ENCODE measurements around the gene USHBP1. TPM values are rescaled to one million over a fixed set of nuclear protein-coding genes. Genes with fewer than 3 reads are reported as not detected.
A peak's percentile ranks its signal among the peaks of the same experiment; 100 is the strongest.

USHBP1 gene
- total and polyA plus RNA-seq, 4 donors: 0.13 to 12.8 (median 2.6) TPM

GRCh38 chr19:17245535-17245984 lies 19.0 kb downstream of the USHBP1 start, which contains the start of gene NR2F6:
Gene NR2F6, minus strand, starts transcription at chr19:17245919. Its CDS starts 699 bp downstream, at chr19:17245220.
- WGBS, 2 donors: 1% methylated on average over 14 to 72 of the region's 72 CpGs
- intact Hi-C loops (cut with DNase I): no loop called here
- ATAC-seq (ENCODE audit: low FRiP score): no peak
- H3K9me3 ChIP-seq (ENCODE audit: control insufficient read depth, low read length): no peaks in the 10 kb centered on the region
- H3K27ac ChIP-seq (ENCODE audit: low read depth in 1 of 2, low read length in 2 of 2): peak within 1 kb of the TSS in 1 of 2 donors; percentile 11
- H3K36me3 ChIP-seq (ENCODE audit: control insufficient read depth in 1 of 2, insufficient read depth in 2 of 2, low read length in 1 of 2): no peaks in the 10 kb centered on the region
- peak within 1 kb of the TSS; percentile 76 to 86 for H3K4me3 ChIP-seq (ENCODE audit: low read length in 2 of 2)
- DNase-seq: no peak
- no peaks in the 10 kb centered on the region for H3K27me3 ChIP-seq (ENCODE audit: control insufficient read depth in 1 of 2, insufficient read depth in 2 of 2, low read length in 1 of 2)
- H3K4me1 ChIP-seq (ENCODE audit: control insufficient read depth in 1 of 2, insufficient read depth in 2 of 2, low read length in 2 of 2): no peaks in the 10 kb centered on the region

GRCh38 chr19:17244618-17245534 lies 19.7 kb downstream of the USHBP1 start:
- ATAC-seq (ENCODE audit: low FRiP score) (no peak), DNase-seq (peak in 1 of 2 donors; percentile 64)
- intact Hi-C loops (cut with DNase I): no loop called here
- WGBS, 2 donors: 1% methylated on average over 66 to 100 of the region's 100 CpGs
- no peaks in the 10 kb centered on the region for H3K9me3 ChIP-seq (ENCODE audit: control insufficient read depth, low read length)
- peak overlapping the region; percentile 76 to 86 for H3K4me3 ChIP-seq (ENCODE audit: low read length in 2 of 2)
- peak overlapping the region in 1 of 2 donors; percentile 11 for H3K27ac ChIP-seq (ENCODE audit: low read depth in 1 of 2, low read length in 2 of 2)
- H3K27me3 ChIP-seq (ENCODE audit: control insufficient read depth in 1 of 2, insufficient read depth in 2 of 2, low read length in 1 of 2): no peaks in the 10 kb centered on the region
- no peaks in the 10 kb centered on the region for H3K36me3 ChIP-seq (ENCODE audit: control insufficient read depth in 1 of 2, insufficient read depth in 2 of 2, low read length in 1 of 2)
- H3K4me1 ChIP-seq (ENCODE audit: control insufficient read depth in 1 of 2, insufficient read depth in 2 of 2, low read length in 2 of 2): no peaks in the 10 kb centered on the region

GRCh38 chr19:17243830-17244617 lies 20.5 kb downstream of the USHBP1 start:
- DNase-seq (peak; percentile 78 to 88), ATAC-seq (ENCODE audit: low FRiP score) (peak; percentile 30)
- Histone ChIP-seq H3K4me3 (ENCODE audit: low read length in 2 of 2) (peak overlapping the region; percentile 76 to 86), H3K27ac (ENCODE audit: low read depth in 1 of 2, low read length in 2 of 2) (peak overlapping the region in 1 of 2 donors; percentile 0), H3K36me3 (ENCODE audit: control insufficient read depth in 1 of 2, insufficient read depth in 2 of 2, low read length in 1 of 2) (no peaks in the 10 kb centered on the region), H3K4me1 (ENCODE audit: control insufficient read depth in 1 of 2, insufficient read depth in 2 of 2, low read length in 2 of 2) (no peaks in the 10 kb centered on the region), H3K9me3 (ENCODE audit: control insufficient read depth, low read length) (no peaks in the 10 kb centered on the region), H3K27me3 (ENCODE audit: control insufficient read depth in 1 of 2, insufficient read depth in 2 of 2, low read length in 1 of 2) (no peaks in the 10 kb centered on the region)
- 1 to 4% methylated on average over 52 of the region's 52 CpGs for WGBS, 2 donors
- intact Hi-C loops (cut with DNase I): no loop called here

GRCh38 chr19:17243211-17243829 lies 21.2 kb downstream of the USHBP1 start:
- Histone ChIP-seq H3K36me3 (ENCODE audit: control insufficient read depth in 1 of 2, insufficient read depth in 2 of 2, low read length in 1 of 2) (no peaks in the 10 kb centered on the region), H3K27ac (ENCODE audit: low read depth in 1 of 2, low read length in 2 of 2) (peak overlapping the region in 1 of 2 donors; percentile 0), H3K4me3 (ENCODE audit: low read length in 2 of 2) (peak overlapping the region; percentile 76 to 86), H3K9me3 (ENCODE audit: control insufficient read depth, low read length) (no peaks in the 10 kb centered on the region), H3K27me3 (ENCODE audit: control insufficient read depth in 1 of 2, insufficient read depth in 2 of 2, low read length in 1 of 2) (no peaks in the 10 kb centered on the region), H3K4me1 (ENCODE audit: control insufficient read depth in 1 of 2, insufficient read depth in 2 of 2, low read length in 2 of 2) (no peaks in the 10 kb centered on the region)
- ATAC-seq (ENCODE audit: low FRiP score): no peak
- intact Hi-C loops (cut with DNase I): no loop called here
- 20 to 23% methylated on average over 8 of the region's 8 CpGs for WGBS, 2 donors
- no peak for DNase-seq

GRCh38 chr19:17242431-17243208 lies 21.9 kb downstream of the USHBP1 start:
- WGBS, 2 donors: 62 to 63% methylated on average over 8 of the region's 8 CpGs
- intact Hi-C loops (cut with DNase I): no loop called here

GRCh38 chr19:17240826-17241399 lies 23.6 kb downstream of the USHBP1 start:
- H3K4me1 ChIP-seq (ENCODE audit: control insufficient read depth in 1 of 2, insufficient read depth in 2 of 2, low read length in 2 of 2): no peaks in the 10 kb centered on the region
- peak overlapping the region in 1 of 2 donors; percentile 29 for H3K27ac ChIP-seq (ENCODE audit: low read depth in 1 of 2, low read length in 2 of 2)

More at GRCh38 chr19:17242431-17243208, 21.9 kb downstream of the USHBP1 start:
- H3K27ac ChIP-seq (ENCODE audit: low read depth in 1 of 2, low read length in 2 of 2): peak overlapping the region in 1 of 2 donors; percentile 14
- no peak overlapping the region for H3K4me3 ChIP-seq (ENCODE audit: low read length in 2 of 2)
- DNase-seq (no peak), ATAC-seq (ENCODE audit: low FRiP score) (no peak)
- no peaks in the 10 kb centered on the region for H3K27me3 ChIP-seq (ENCODE audit: control insufficient read depth in 1 of 2, insufficient read depth in 2 of 2, low read length in 1 of 2)
- no peaks in the 10 kb centered on the region for H3K36me3 ChIP-seq (ENCODE audit: control insufficient read depth in 1 of 2, insufficient read depth in 2 of 2, low read length in 1 of 2)
- H3K9me3 ChIP-seq (ENCODE audit: control insufficient read depth, low read length): no peaks in the 10 kb centered on the region
- no peaks in the 10 kb centered on the region for H3K4me1 ChIP-seq (ENCODE audit: control insufficient read depth in 1 of 2, insufficient read depth in 2 of 2, low read length in 2 of 2)

GRCh38 chr19:17240062-17240752 lies 24.3 kb downstream of the USHBP1 start:
- ATAC-seq (ENCODE audit: low FRiP score) (no peak), DNase-seq (no peak)
- Histone ChIP-seq H3K9me3 (ENCODE audit: control insufficient read depth, low read length) (no peaks in the 10 kb centered on the region), H3K27ac (ENCODE audit: low read depth in 1 of 2, low read length in 2 of 2) (no peak overlapping the region), H3K27me3 (ENCODE audit: control insufficient read depth in 1 of 2, insufficient read depth in 2 of 2, low read length in 1 of 2) (no peaks in the 10 kb centered on the region), H3K36me3 (ENCODE audit: control insufficient read depth in 1 of 2, insufficient read depth in 2 of 2, low read length in 1 of 2) (no peaks in the 10 kb centered on the region), H3K4me3 (ENCODE audit: low read length in 2 of 2) (no peak overlapping the region), H3K4me1 (ENCODE audit: control insufficient read depth in 1 of 2, insufficient read depth in 2 of 2, low read length in 2 of 2) (no peaks in the 10 kb centered on the region)
- intact Hi-C loops (cut with DNase I): no loop called here
- 68 to 72% methylated on average over 24 of the region's 24 CpGs for WGBS, 2 donors

More at GRCh38 chr19:17240826-17241399, 23.6 kb downstream of the USHBP1 start:
- no peaks in the 10 kb centered on the region for H3K27me3 ChIP-seq (ENCODE audit: control insufficient read depth in 1 of 2, insufficient read depth in 2 of 2, low read length in 1 of 2)
- WGBS, 2 donors: 93 to 97% methylated on average over 6 of the region's 6 CpGs
- H3K9me3 ChIP-seq (ENCODE audit: control insufficient read depth, low read length): no peaks in the 10 kb centered on the region
- DNase-seq (no peak), ATAC-seq (ENCODE audit: low FRiP score) (no peak)
- no peak overlapping the region for H3K4me3 ChIP-seq (ENCODE audit: low read length in 2 of 2)
- intact Hi-C loops (cut with DNase I): no loop called here
- no peaks in the 10 kb centered on the region for H3K36me3 ChIP-seq (ENCODE audit: control insufficient read depth in 1 of 2, insufficient read depth in 2 of 2, low read length in 1 of 2)
